ENCODE data around the gene MISFA. TPM values are rescaled to one million over a fixed set of nuclear protein-coding genes. Genes with fewer than 3 reads are reported as not detected.

Gene MISFA
- total RNA-seq, 1 donor from 2014 or later, result 1.7 TPM

DNA sequence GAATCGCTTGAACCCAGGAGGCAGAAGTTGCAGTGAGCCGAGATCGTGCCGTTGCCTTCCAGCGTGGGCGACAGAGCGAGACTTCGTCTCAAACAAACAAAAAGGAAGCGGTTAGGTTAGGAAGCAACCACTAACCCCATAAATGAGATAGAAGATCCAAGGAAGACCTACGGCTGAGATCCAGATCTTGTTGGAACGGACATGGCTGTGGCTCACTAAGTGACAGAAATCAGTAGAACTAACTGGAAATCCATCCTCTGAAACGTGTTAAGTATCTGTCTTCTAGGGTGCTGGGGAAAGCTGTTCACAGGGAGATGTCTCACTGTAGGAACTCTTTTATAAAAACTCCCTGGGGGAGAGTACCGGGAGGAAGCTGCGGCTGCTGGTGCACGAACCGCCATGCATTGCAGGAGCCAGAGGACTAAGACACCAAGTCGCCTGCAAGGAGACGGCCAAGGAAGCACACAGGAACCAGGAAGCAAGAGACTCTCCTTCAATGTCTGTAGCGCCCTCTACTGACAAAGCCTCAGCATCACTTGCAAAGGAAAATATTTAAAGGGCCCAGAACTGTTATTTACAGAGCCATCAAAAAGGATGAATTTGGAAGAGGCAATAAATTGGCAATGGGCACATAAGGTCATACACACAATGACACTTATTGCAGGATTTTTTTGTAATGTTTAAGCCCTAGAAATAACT is 51.4 kb downstream of the MISFA start:
- no peaks in the 10 kb centered on the region for H3K4me1 Mint-ChIP-seq (ENCODE audit: low read depth, unreplicated experiment)
- H3K27me3 Mint-ChIP-seq (ENCODE audit: unreplicated experiment), result no peaks in the 10 kb centered on the region
- TF ChIP-seq, protein P1, sequence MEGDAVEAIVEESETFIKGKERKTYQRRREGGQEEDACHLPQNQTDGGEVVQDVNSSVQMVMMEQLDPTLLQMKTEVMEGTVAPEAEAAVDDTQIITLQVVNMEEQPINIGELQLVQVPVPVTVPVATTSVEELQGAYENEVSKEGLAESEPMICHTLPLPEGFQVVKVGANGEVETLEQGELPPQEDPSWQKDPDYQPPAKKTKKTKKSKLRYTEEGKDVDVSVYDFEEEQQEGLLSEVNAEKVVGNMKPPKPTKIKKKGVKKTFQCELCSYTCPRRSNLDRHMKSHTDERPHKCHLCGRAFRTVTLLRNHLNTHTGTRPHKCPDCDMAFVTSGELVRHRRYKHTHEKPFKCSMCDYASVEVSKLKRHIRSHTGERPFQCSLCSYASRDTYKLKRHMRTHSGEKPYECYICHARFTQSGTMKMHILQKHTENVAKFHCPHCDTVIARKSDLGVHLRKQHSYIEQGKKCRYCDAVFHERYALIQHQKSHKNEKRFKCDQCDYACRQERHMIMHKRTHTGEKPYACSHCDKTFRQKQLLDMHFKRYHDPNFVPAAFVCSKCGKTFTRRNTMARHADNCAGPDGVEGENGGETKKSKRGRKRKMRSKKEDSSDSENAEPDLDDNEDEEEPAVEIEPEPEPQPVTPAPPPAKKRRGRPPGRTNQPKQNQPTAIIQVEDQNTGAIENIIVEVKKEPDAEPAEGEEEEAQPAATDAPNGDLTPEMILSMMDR (IDR thresholded peaks at IDR 0.05; ENCODE audit: partially characterized antibody, unreplicated experiment), result peak; percentile 64
- H3K4me3 Mint-ChIP-seq (ENCODE audit: unreplicated experiment), result no peak overlapping the region
- no peaks in the 10 kb centered on the region for H3K36me3 Mint-ChIP-seq (ENCODE audit: unreplicated experiment)
- no peak overlapping the region for H3K27ac Mint-ChIP-seq (ENCODE audit: unreplicated experiment)
- peak; percentile 26 for DNase-seq
- H3K9me3 Mint-ChIP-seq (ENCODE audit: unreplicated experiment), result no peaks in the 10 kb centered on the region

Other genes with a start within 250 kb of the MISFA start
- gene LDHA, start 205.2 kb upstream of the MISFA start, total RNA-seq (ENCODE audit: unreplicated experiment), result 112 TPM
- gene LDHC, start 187.5 kb upstream of the MISFA start, total RNA-seq (ENCODE audit: unreplicated experiment), result not detected
- not detected for gene LDHAL6A, start 143.9 kb upstream of the MISFA start, total RNA-seq (ENCODE audit: unreplicated experiment)
- gene TSG101, start 72.8 kb upstream of the MISFA start, total RNA-seq (ENCODE audit: unreplicated experiment), result 118 TPM
- 9.2 TPM for gene UEVLD, start 11.1 kb upstream of the MISFA start, total RNA-seq (ENCODE audit: unreplicated experiment)
- 10.9 TPM for gene SPTY2D1, start 34.6 kb downstream of the MISFA start, total RNA-seq (ENCODE audit: unreplicated experiment)
- gene TMEM86A, start 99.0 kb downstream of the MISFA start, total RNA-seq (ENCODE audit: unreplicated experiment), result 5.4 TPM
- gene IGSF22, start 126.4 kb downstream of the MISFA start, total RNA-seq (ENCODE audit: unreplicated experiment), result 1.1 TPM
- 25.8 TPM for gene PTPN5, start 192.0 kb downstream of the MISFA start, total RNA-seq (ENCODE audit: unreplicated experiment)